ENCODE measurements around the gene NUP205.

NUP205 gene

GRCh38 chr7:135693558-135693957 lies 135.8 kb downstream of the NUP205 start:
- H3K9ac ChIP-seq (ENCODE audit: insufficient read length, low read depth): no peak overlapping the region
- no peak overlapping the region for H3K4me3 ChIP-seq (ENCODE audit: insufficient read length, low read depth)
- TF ChIP-seq ZNF274 (IDR thresholded peaks at IDR 0.05; ENCODE audit: low read depth, low read length): no peak
- no peak for TF ChIP-seq SUZ12 (IDR thresholded peaks at IDR 0.05; ENCODE audit: extremely low read depth, insufficient read depth, insufficient read length)
- no peak for TF ChIP-seq YY1 (IDR thresholded peaks at IDR 0.05; ENCODE audit: insufficient read depth, insufficient read length)
- H3K27me3 ChIP-seq (ENCODE audit: insufficient read depth, insufficient read length): no peaks in the 10 kb centered on the region
- no peaks in the 10 kb centered on the region for H3K36me3 ChIP-seq (ENCODE audit: insufficient read depth, insufficient read length, low read length)
- no peaks in the 10 kb centered on the region for H3K4me1 ChIP-seq (ENCODE audit: insufficient read depth, insufficient read length)
- DNase-seq (ENCODE audit: low read depth, low spot score): no peak
- H3K9me3 ChIP-seq (ENCODE audit: insufficient read depth, low read length): no peaks in the 10 kb centered on the region

- Histone ChIP-seq H3K9ac (ENCODE audit: insufficient read length, low read depth) (no peak overlapping the region), H3K4me1 (ENCODE audit: insufficient read depth, insufficient read length) (no peaks in the 10 kb centered on the region), H3K36me3 (ENCODE audit: insufficient read depth, insufficient read length, low read length) (no peaks in the 10 kb centered on the region), H3K27me3 (ENCODE audit: insufficient read depth, insufficient read length) (no peaks in the 10 kb centered on the region), H3K4me3 (ENCODE audit: insufficient read length, low read depth) (no peak overlapping the region), H3K9me3 (ENCODE audit: insufficient read depth, low read length) (no peaks in the 10 kb centered on the region)
- TF ChIP-seq YY1 (IDR thresholded peaks at IDR 0.05; ENCODE audit: insufficient read depth, insufficient read length): no peak
- no peak for TF ChIP-seq SUZ12 (IDR thresholded peaks at IDR 0.05; ENCODE audit: extremely low read depth, insufficient read depth, insufficient read length)
- TF ChIP-seq ZNF274 (IDR thresholded peaks at IDR 0.05; ENCODE audit: low read depth, low read length): no peak
- DNase-seq (ENCODE audit: low read depth, low spot score): no peak
Observed at GRCh38 chr7:135697276-135698049, 139.7 kb downstream of the NUP205 start.
